ENCODE results near the gene GTSF1L.

DNA sequence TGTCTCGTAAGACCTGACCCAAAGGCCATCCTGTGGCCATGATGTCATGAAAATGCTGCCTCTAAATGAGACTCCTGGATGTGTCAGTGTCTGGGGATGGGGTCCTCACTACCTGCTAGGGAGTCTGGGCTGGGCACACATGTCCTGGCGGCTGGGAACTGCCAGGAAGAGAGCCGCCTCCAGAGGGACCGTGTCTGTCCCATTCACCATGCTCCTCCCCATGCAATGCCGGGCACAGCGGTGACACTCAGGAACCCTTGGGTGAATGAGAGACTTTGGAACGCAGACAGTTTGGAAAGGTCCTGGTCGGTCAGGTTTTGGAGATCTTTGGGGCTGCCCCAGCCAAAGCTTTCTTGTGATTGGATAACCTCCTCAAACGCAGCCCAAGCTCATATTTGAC is 40.1 kb upstream of the GTSF1L start:
- no peak for TF ChIP-seq POLR2A (IDR thresholded peaks at IDR 0.05)
- TF ChIP-seq, protein P1, sequence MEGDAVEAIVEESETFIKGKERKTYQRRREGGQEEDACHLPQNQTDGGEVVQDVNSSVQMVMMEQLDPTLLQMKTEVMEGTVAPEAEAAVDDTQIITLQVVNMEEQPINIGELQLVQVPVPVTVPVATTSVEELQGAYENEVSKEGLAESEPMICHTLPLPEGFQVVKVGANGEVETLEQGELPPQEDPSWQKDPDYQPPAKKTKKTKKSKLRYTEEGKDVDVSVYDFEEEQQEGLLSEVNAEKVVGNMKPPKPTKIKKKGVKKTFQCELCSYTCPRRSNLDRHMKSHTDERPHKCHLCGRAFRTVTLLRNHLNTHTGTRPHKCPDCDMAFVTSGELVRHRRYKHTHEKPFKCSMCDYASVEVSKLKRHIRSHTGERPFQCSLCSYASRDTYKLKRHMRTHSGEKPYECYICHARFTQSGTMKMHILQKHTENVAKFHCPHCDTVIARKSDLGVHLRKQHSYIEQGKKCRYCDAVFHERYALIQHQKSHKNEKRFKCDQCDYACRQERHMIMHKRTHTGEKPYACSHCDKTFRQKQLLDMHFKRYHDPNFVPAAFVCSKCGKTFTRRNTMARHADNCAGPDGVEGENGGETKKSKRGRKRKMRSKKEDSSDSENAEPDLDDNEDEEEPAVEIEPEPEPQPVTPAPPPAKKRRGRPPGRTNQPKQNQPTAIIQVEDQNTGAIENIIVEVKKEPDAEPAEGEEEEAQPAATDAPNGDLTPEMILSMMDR (IDR thresholded peaks at IDR 0.05), result no peak
- no peak for TF ChIP-seq POLR2AphosphoS5 (IDR thresholded peaks at IDR 0.05)

Data from prostate gland (tissue), 2 donors.